ENCODE results near the gene MEFV.

Gene MEFV

DNA sequence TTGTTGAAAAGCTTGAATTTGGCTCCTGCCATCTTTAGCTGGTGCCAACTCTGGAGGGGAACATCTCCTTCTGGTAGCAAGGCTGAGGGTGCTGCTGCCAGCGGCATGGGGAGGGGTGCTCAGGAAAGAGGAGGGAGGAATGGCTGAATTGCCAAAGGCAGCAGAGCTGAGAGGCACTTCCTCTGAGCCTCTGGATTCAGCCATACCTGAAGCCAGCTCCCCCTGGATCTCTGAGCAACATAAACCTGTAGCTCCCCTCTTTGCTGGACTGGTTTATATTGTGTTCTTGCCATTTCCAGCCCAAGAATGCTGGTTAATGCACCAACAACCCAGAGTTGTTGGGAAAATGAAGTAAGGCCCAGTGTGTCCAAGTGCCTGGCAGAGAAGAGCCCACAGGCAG, 7.4 kb downstream of the MEFV start:
- no peaks in the 10 kb centered on the region for H3K36me3 ChIP-seq (replicated peaks)
- no peaks in the 10 kb centered on the region for H3K27me3 ChIP-seq (replicated peaks)
- no peak overlapping the region for H3K4me3 ChIP-seq (ENCODE audit: low read depth, low read length)
- TF ChIP-seq, protein P1, sequence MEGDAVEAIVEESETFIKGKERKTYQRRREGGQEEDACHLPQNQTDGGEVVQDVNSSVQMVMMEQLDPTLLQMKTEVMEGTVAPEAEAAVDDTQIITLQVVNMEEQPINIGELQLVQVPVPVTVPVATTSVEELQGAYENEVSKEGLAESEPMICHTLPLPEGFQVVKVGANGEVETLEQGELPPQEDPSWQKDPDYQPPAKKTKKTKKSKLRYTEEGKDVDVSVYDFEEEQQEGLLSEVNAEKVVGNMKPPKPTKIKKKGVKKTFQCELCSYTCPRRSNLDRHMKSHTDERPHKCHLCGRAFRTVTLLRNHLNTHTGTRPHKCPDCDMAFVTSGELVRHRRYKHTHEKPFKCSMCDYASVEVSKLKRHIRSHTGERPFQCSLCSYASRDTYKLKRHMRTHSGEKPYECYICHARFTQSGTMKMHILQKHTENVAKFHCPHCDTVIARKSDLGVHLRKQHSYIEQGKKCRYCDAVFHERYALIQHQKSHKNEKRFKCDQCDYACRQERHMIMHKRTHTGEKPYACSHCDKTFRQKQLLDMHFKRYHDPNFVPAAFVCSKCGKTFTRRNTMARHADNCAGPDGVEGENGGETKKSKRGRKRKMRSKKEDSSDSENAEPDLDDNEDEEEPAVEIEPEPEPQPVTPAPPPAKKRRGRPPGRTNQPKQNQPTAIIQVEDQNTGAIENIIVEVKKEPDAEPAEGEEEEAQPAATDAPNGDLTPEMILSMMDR (IDR thresholded peaks at IDR 0.05; ENCODE audit: low read depth, low read length, missing control alignments) = no peak
- DNase-seq = no peak
- no peak overlapping the region for H3K27ac ChIP-seq
- in situ Hi-C loops (cut with HindIII; ENCODE audit: low pct_ligation_motif_present, low sequenced_read_pairs) = no loop called here

- Histone ChIP-seq H3K27me3 (replicated peaks) (no peaks in the 10 kb centered on the region), H3K36me3 (replicated peaks) (no peaks in the 10 kb centered on the region), H3K4me3 (ENCODE audit: low read depth, low read length) (no peak overlapping the region), H3K27ac (no peak overlapping the region)
- TF ChIP-seq, protein P1 (IDR thresholded peaks at IDR 0.05; ENCODE audit: low read depth, low read length, missing control alignments) = no peak
- in situ Hi-C loops (cut with HindIII; ENCODE audit: low pct_ligation_motif_present, low sequenced_read_pairs) = no loop called here
- no peak for DNase-seq
These were observed 7.8 kb downstream of the MEFV start for GRCh38 chr16:3248596-3248995.

DNA sequence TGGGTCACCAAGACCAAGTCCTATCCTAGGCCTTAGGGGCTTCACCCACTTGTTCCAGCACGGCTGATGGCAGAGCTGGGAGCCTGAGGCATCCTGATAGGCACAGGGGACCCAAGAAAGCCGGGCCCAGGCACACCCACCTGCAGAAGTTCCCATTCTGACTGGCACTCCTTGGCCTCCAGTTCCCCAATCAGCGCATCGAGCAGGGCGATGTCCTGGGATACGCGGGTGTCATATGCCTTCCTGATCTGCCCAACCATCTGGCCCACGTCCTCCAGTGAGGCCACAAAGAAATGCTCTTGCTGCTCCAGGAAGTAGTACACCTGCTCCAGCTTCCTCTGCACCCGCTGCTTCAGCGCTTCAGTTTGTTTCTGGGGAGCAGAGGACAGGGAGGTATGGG, 9.6 kb downstream of the MEFV start:
- Histone ChIP-seq H3K27me3 (replicated peaks) (no peaks in the 10 kb centered on the region), H3K36me3 (replicated peaks) (no peaks in the 10 kb centered on the region), H3K27ac (no peak overlapping the region), H3K4me3 (ENCODE audit: low read depth, low read length) (no peak overlapping the region)
- TF ChIP-seq, protein P1 (IDR thresholded peaks at IDR 0.05; ENCODE audit: low read depth, low read length, missing control alignments) = no peak
- in situ Hi-C loops (cut with HindIII; ENCODE audit: low pct_ligation_motif_present, low sequenced_read_pairs) = no loop called here
- no peak for DNase-seq

DNA sequence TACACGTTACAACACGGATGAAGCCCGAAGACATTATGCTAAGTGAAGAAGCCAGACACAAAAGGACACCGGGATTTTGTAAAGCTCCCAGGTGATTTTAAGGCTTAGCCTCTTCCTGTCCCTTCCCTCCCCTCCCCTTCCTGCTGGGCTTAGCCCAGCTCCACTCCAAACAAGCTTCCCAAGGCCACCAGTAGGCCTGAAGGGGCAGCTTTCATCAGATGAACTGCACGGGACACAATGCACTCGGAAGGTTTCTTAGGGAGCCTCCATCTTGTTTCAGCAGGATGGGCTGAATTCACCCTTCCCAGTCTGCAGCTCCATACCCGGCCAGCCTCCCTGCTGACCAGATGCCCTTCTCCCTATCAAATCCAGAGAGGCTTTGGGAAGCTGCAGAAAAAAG, 10.4 kb downstream of the MEFV start:
- H3K27ac ChIP-seq = no peak overlapping the region
- no peaks in the 10 kb centered on the region for H3K27me3 ChIP-seq (replicated peaks)
- in situ Hi-C loops (cut with HindIII; ENCODE audit: low pct_ligation_motif_present, low sequenced_read_pairs) = no loop called here
- TF ChIP-seq, protein P1 (IDR thresholded peaks at IDR 0.05; ENCODE audit: low read depth, low read length, missing control alignments) = no peak
- DNase-seq = no peak
- H3K36me3 ChIP-seq (replicated peaks) = no peaks in the 10 kb centered on the region
- H3K4me3 ChIP-seq (ENCODE audit: low read depth, low read length) = no peak overlapping the region

DNA sequence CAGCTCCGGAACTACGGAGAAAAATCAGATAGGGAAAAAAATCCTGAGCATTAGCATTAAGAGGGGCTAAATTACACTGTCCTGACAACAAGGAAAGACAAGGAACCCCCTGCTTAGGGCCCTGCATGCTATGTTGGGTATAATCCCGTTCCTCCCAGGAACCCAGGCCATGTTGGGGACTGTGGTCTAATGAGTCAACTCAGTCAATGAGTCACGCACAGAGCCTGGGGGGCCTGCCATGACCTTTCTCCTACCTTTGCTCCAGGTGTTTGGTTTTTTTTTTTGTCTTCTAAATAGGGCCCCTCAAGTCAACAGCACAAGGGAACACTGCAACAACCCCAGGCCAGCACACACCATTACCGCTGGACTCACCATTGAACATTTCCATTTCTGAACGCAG, 12.6 kb downstream of the MEFV start:
- TF ChIP-seq, protein P1 (IDR thresholded peaks at IDR 0.05; ENCODE audit: low read depth, low read length, missing control alignments) = no peak
- in situ Hi-C loops (cut with HindIII; ENCODE audit: low pct_ligation_motif_present, low sequenced_read_pairs) = no loop called here
- no peak overlapping the region for H3K4me3 ChIP-seq (ENCODE audit: low read depth, low read length)
- no peak for DNase-seq
- H3K27me3 ChIP-seq (replicated peaks) = no peaks in the 10 kb centered on the region
- H3K27ac ChIP-seq = no peak overlapping the region
- H3K36me3 ChIP-seq (replicated peaks) = no peaks in the 10 kb centered on the region

DNA sequence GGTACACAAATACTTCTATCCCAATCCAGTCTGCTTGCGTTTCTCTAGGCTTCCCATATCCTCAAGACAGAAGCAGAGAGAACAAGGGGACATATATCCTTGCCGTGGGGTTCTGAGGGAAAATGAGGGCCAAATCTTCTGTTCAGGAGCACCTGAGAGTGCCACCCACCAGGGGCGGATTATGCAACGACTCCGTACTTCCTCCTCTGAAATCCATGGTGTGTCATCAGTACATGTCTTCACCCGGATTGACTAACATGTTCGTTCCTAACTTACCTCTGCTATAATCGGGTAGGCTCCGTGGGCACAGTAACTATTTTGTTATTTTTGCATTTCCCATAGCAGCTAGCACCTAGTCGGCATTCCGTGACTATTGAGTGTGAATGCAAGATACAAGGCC, 13.7 kb downstream of the MEFV start:
- H3K36me3 ChIP-seq (replicated peaks) = no peaks in the 10 kb centered on the region
- no peak for DNase-seq
- in situ Hi-C loops (cut with HindIII; ENCODE audit: low pct_ligation_motif_present, low sequenced_read_pairs) = no loop called here
- no peak overlapping the region for H3K4me3 ChIP-seq (ENCODE audit: low read depth, low read length)
- no peak overlapping the region for H3K27ac ChIP-seq
- H3K27me3 ChIP-seq (replicated peaks) = no peaks in the 10 kb centered on the region
- TF ChIP-seq, protein P1 (IDR thresholded peaks at IDR 0.05; ENCODE audit: low read depth, low read length, missing control alignments) = no peak
